ENCODE results near the gene NFATC2. TPM values are rescaled to one million over a fixed set of nuclear protein-coding genes. Genes with fewer than 3 reads are reported as not detected.

Gene NFATC2
- total RNA-seq, 4 donors from 2014 or later = 4.1 to 51.5 (median 8.7) TPM

DNA sequence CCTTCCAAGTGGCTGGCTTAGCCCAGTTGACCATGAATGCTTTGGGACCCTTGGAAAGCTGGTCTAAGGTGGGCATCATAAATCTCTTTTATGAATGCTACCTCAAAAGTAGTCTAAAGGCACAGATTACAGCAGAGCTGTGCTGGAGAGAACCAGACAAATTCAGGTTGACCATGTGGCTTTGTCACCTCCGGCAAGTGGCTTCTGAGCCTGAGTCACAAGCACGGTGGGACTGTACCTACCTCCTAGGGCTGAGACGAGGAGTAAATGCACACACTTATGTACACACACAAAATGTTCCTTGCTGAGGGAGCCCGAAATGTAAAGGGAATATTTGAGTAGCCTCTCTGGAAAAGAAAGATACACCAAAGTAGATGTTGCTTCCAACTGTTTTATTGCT lies 155.9 kb downstream of the NFATC2 start:
- no peak for DNase-seq (ENCODE audit: low spot score)
- ATAC-seq (ENCODE audit: low FRiP score) = no peak
- TF ChIP-seq, protein P1, sequence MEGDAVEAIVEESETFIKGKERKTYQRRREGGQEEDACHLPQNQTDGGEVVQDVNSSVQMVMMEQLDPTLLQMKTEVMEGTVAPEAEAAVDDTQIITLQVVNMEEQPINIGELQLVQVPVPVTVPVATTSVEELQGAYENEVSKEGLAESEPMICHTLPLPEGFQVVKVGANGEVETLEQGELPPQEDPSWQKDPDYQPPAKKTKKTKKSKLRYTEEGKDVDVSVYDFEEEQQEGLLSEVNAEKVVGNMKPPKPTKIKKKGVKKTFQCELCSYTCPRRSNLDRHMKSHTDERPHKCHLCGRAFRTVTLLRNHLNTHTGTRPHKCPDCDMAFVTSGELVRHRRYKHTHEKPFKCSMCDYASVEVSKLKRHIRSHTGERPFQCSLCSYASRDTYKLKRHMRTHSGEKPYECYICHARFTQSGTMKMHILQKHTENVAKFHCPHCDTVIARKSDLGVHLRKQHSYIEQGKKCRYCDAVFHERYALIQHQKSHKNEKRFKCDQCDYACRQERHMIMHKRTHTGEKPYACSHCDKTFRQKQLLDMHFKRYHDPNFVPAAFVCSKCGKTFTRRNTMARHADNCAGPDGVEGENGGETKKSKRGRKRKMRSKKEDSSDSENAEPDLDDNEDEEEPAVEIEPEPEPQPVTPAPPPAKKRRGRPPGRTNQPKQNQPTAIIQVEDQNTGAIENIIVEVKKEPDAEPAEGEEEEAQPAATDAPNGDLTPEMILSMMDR (IDR thresholded peaks at IDR 0.05) = no peak

DNA sequence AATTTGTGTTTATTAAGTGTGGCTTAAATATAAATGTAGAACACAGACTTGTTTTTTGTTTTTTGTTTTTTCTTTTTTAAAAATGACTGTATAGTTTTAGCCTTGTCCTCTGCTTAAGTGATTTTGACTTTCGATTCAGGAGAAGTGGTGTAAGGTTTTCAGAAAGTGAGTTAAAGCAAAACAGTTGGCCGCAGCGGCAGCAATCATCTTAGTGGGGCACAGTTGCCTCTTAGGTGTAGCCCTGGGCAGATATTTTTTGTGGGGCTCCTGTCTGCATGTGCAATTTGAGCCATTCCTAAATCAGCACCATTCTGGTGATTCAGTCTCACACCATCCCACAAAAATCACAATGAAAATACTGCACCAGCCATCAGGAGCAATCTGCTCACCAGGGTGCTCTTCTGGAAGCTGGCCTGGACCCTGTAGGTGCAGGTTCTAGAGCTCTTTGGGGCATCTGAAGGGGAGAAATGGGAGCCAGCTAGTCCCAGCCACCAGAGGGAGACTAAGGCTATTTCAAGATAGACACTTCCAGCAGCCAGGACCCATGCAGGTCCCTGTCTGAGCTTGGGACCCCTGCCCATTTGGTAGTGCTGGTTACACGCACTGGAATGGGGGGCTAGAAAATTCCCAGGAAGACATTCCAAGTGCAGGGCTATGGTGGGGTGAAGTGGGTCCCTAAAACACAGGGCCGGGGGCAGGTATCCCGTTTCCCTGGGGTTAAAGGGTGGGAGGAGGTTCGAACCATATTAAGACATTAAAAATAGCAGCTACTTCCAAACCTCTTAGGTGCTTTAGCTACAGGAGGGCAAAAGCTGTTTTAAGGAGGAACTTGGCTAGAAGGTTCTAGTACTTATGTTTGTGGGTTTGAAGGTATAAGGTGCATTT lies 156.6 kb downstream of the NFATC2 start:
- ATAC-seq (ENCODE audit: low FRiP score) (no peak), DNase-seq (ENCODE audit: low spot score) (no peak)
- TF ChIP-seq, protein P1 (IDR thresholded peaks at IDR 0.05) = no peak

DNA sequence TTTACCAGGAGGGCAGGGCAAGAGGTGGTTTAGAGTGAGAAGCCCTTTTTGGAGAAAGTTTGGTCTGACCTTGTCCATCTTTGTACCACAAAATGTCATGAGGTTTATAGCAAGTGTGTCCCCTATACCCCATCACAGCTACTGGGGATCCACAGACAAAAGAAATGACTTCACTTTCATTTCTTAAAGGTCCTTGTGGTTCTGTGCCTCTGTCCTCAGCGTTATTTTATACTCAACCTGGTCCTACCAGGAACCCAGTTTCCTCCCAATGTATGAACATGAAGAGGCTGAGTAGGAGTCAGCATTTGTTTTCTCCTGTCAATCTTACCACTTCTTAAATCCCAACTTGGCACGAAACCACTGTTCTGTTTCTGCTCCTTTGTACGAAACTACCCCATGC lies 157.6 kb downstream of the NFATC2 start:
- DNase-seq (ENCODE audit: low spot score) (no peak), ATAC-seq (ENCODE audit: low FRiP score) (no peak)
- TF ChIP-seq, protein P1 (IDR thresholded peaks at IDR 0.05) = no peak

DNA sequence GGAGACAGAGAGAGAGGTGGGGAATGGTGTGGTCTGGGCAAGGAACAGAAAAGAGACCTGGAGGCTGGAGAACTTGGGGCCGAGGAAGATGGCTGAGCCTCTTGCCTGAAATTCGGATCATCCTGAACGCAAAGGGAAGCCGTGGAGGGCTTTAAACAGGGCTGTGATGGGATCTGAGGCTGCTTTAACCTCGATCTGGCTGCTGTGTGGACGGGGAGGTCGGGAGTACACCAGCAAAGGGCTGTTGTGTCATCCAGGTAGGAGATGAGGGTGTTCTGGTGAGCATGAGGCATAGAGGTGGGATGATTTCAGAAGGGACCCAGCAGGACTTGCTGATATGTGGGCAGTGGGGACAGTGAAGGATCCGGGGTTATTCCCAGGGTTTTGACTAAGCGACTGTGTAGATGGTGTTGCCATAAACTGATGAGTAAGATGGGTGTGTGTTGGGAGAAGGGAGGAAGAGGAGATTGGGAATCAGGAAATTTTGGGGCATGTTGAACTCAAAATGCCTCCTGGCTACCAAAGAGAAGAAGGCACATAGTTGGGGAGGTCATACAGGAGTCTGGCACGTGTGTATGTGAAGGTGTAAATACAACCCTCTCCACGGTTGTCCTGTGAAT lies 158.5 kb downstream of the NFATC2 start:
- TF ChIP-seq, protein P1 (IDR thresholded peaks at IDR 0.05) = no peak
- ATAC-seq (ENCODE audit: low FRiP score) (no peak), DNase-seq (ENCODE audit: low spot score) (no peak)

DNA sequence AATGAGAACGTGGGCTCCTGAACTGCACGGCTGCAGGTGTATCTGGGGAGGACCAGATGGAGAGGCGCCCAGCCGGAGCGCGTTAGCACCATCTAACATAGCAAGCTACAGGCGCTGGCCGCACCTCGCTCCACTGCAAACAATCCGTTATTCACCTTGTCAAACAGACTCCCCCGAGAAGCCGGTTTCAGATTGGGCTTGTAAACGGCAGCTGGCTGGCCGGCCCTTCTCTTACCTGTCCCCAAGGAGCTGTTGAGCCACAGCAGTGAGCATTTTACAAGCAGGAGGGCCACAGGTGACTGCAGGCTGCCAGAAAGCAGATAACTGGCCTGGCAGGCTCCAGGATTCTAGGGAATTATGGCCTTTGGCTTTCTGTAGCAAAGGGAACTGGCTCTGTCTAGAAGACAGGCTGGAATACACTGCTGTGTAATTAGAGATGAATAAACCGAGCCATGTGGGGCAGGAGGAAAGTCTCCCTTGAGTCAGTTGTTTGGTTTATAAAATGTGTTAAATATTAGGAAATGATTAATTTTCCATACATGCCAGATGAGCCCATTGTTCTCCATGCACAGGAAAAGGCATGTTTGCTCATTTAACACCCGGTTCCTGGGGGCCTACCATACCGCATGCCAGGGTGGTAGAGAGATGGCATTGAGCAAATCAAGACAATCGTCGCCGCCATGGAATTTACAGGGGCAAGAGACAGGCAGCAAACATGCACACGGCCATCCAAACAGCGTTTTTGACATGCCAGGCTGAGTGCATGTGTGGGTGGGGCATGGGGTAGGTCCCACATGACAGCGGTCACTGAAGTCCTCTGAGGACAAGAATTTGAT lies 159.3 kb downstream of the NFATC2 start:
- ATAC-seq (ENCODE audit: low FRiP score) (no peak), DNase-seq (ENCODE audit: low spot score) (no peak)
- TF ChIP-seq, protein P1 (IDR thresholded peaks at IDR 0.05) = no peak

DNA sequence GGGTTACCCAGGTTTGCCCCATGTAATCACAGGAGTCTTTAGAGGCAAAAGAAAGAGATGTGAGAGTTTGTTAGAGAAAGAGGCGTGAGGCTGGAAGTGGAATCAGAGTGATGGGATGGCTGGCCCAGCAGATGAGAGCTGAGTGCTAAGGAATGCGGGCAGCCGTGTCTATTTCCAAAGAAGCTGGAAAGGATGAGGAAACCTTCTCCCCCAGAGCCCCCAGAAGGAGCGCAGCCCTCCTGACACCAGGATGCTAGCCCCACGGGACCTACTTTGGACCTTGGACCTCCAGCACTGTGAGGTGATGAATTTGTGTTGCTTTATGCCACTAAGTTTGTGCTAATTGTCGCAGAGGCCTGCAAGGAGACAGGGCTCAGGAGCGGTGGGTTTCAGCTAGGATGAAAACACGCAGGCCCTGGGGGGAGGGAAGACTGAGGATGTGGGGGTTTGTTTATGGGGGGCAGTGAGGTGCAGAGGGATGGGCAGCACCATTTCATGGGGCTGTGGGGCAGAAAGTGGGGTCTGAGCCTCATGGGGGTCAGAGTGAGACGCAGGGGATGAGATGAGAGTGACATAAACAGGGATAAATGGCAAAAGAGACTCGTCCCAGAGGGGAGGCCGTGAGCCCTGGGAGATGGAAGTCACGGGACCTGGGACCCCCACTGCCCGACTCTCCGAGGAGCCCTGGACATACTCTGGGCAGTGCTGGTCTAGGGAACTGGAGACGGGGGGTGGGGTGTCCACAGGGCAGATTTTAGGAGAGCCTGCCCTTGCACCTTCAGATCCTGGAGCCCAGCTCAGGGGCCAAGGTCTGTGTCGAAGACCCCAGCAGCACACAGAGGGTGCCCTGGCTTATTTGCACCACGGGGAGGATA lies 160.2 kb downstream of the NFATC2 start:
- TF ChIP-seq, protein P1 (IDR thresholded peaks at IDR 0.05) = no peak
- DNase-seq (ENCODE audit: low spot score) = no peak
- ATAC-seq (ENCODE audit: low FRiP score) = no peak

Data from omental fat pad (tissue), 4 donors.